Astrocyte (in vitro differentiated cells and primary cell): ENCODE measurements around the gene PXT1.

Experiments used
- EZH2 ChIP-seq: IDR thresholded peaks from 2 replicates; pipeline ENCODE4 v1.6.1; 2012; ENCODE audit warnings: mild to moderate bottlenecking, low read length, inconsistent platforms; ENCODE audit not compliant: insufficient read depth
- TF ChIP-seq, protein P1 (sequence below): IDR thresholded peaks from 2 replicates; pipeline ENCODE4 v1.5.1; 2011; ENCODE audit warnings: low read depth, mild to moderate bottlenecking, inconsistent platforms, low read length, moderate library complexity; ENCODE audit not compliant: insufficient read depth

DNA sequence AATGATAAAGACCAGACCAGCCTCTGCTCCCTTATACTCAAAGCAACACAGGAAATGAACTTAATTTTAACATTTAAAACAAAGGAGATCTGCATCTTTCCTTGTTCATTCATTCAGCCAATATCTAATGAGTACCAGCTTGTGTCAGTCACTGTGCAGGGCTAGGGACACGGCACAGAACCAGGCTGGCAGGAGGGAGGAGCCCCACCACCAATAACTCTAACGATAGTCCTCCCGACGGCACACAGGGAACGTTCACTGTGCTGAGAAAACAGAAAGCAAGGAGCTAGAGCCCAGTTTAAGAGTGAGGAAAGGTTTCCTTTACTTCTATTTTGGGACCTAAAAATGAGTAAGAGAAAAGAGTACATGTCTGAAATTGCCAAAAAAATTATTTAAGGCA, 65.1 kb downstream of the PXT1 start:
- TF ChIP-seq, protein P1, sequence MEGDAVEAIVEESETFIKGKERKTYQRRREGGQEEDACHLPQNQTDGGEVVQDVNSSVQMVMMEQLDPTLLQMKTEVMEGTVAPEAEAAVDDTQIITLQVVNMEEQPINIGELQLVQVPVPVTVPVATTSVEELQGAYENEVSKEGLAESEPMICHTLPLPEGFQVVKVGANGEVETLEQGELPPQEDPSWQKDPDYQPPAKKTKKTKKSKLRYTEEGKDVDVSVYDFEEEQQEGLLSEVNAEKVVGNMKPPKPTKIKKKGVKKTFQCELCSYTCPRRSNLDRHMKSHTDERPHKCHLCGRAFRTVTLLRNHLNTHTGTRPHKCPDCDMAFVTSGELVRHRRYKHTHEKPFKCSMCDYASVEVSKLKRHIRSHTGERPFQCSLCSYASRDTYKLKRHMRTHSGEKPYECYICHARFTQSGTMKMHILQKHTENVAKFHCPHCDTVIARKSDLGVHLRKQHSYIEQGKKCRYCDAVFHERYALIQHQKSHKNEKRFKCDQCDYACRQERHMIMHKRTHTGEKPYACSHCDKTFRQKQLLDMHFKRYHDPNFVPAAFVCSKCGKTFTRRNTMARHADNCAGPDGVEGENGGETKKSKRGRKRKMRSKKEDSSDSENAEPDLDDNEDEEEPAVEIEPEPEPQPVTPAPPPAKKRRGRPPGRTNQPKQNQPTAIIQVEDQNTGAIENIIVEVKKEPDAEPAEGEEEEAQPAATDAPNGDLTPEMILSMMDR = no peak
- no peak for TF ChIP-seq EZH2
